Activated CD4-positive, CD25-positive, alpha-beta regulatory T cell treated with anti-CD3 and anti-CD28 coated beads, Interleukin-2, amount 50 U/mL, for 24 hours (primary cell): ENCODE measurements around the gene SMKR1.
"Not testable (repeated sequence)": the region's sequence is repeated elsewhere in the genome, so short reads cannot be mapped to it uniquely, and the experiment has no call there.

ENCODE experiments used
- ATAC-seq, 2 donors: fragments of 150-1000 bp; cut with Tn5 transposase; one replicate each; pipeline ENCODE4 v1.10.0; 2021; ENCODE audit warnings: mild to moderate bottlenecking in 1 of 2, moderate library complexity in 1 of 2

The SMKR1 gene

GRCh38 chr7:129489491-129489890 is 12.8 kb upstream of the SMKR1 start:
- ATAC-seq: no peak

- no peak for ATAC-seq
Measured at GRCh38 chr7:129492391-129492790, 9.9 kb upstream of the SMKR1 start.

GRCh38 chr7:129493555-129493954 is 8.8 kb upstream of the SMKR1 start:
- peak in 1 of 2 donors; percentile 31 for ATAC-seq

- peak; percentile 81 to 85 for ATAC-seq
Measured at GRCh38 chr7:129494041-129494440, 8.3 kb upstream of the SMKR1 start.

- no peak for ATAC-seq
Measured at GRCh38 chr7:129495987-129496386, 6.3 kb upstream of the SMKR1 start.

- ATAC-seq: no peak
Measured at GRCh38 chr7:129496653-129497052, 5.7 kb upstream of the SMKR1 start.

- no peak for ATAC-seq
Measured at GRCh38 chr7:129497156-129497555, 5.2 kb upstream of the SMKR1 start.

- no peak for ATAC-seq
Measured at GRCh38 chr7:129498021-129498420, 4.3 kb upstream of the SMKR1 start.

GRCh38 chr7:129499999-129500398 is 2.3 kb upstream of the SMKR1 start:
- no peak for ATAC-seq

GRCh38 chr7:129502708-129503685 is 666 bp downstream of the SMKR1 start:
- peak; percentile 5 to 8 for ATAC-seq

GRCh38 chr7:129503725-129504124 is 1.4 kb downstream of the SMKR1 start:
- no peak for ATAC-seq

- no peak for ATAC-seq
Measured at GRCh38 chr7:129512192-129512591, 9.9 kb downstream of the SMKR1 start.

GRCh38 chr7:129513546-129513945 is 11.2 kb downstream of the SMKR1 start:
- no peak for ATAC-seq

- no peak for ATAC-seq
Measured at GRCh38 chr7:129514683-129515082, 12.4 kb downstream of the SMKR1 start.

- ATAC-seq: no peak
Measured at GRCh38 chr7:129515381-129515780, 13.1 kb downstream of the SMKR1 start.

GRCh38 chr7:129517931-129518330 is 15.6 kb downstream of the SMKR1 start:
- no peak for ATAC-seq

GRCh38 chr7:129519464-129519863 is 17.1 kb downstream of the SMKR1 start:
- ATAC-seq: no peak

GRCh38 chr7:129522088-129522970 is 20.0 kb downstream of the SMKR1 start:
- peak in 1 of 2 donors; percentile 30 for ATAC-seq

GRCh38 chr7:129522971-129523340 is 20.6 kb downstream of the SMKR1 start:
- no peak for ATAC-seq

- no peak for ATAC-seq
Measured at GRCh38 chr7:129523924-129524323, 21.6 kb downstream of the SMKR1 start.

GRCh38 chr7:129524405-129524804 is 22.1 kb downstream of the SMKR1 start:
- ATAC-seq: not testable (repeated sequence)

- no peak for ATAC-seq
Measured at GRCh38 chr7:129525225-129525862, 23.0 kb downstream of the SMKR1 start.

- no peak for ATAC-seq
Measured at GRCh38 chr7:129529643-129530042, 27.3 kb downstream of the SMKR1 start.
